RWPE2 (cell line): ENCODE data around the gene DDN.
A peak's percentile ranks its signal among the peaks of the same experiment; 100 is the strongest.

Experiments
- ATAC-seq: fragments of 200-7000 bp; cut with Tn5 transposase; 3 replicates; pipeline ENCODE4 v1.9.1; 2021; ENCODE audit warnings: low read depth
- DNase-seq: peaks from one replicate; pipeline ENCODE4 v3.0.0-alpha.2; 2020; ENCODE audit warnings: low spot score
- H3K27ac ChIP-seq: fragments of 450-650 bp; 2 replicates; pipeline ENCODE4 v1.5.1; 2017; ENCODE audit warnings: mild to moderate bottlenecking; ENCODE audit not compliant: poor library complexity, severe bottlenecking
- H3K27me3 ChIP-seq: fragments of 250-450 bp; sonication (Bioruptor Pico); 2 replicates; pipeline ENCODE4 v1.5.1; 2021; ENCODE audit warnings: mild to moderate bottlenecking, moderate library complexity; ENCODE audit not compliant: insufficient read depth, poor library complexity, severe bottlenecking
- H3K36me3 ChIP-seq: fragments of 250-450 bp; sonication (Bioruptor Pico); 2 replicates; pipeline ENCODE4 v1.5.1; 2020; ENCODE audit warnings: low read depth, mild to moderate bottlenecking, moderate library complexity
- H3K4me1 ChIP-seq: fragments of 250-450 bp; sonication (Bioruptor Pico); 2 replicates; pipeline ENCODE4 v1.5.1; 2021; ENCODE audit warnings: mild to moderate bottlenecking, moderate library complexity; ENCODE audit not compliant: insufficient read depth, poor library complexity, severe bottlenecking
- H3K4me3 ChIP-seq: fragments of 250-450 bp; sonication (Bioruptor Pico); 2 replicates; pipeline ENCODE4 v1.5.1; 2021; ENCODE audit warnings: mild to moderate bottlenecking, moderate library complexity; ENCODE audit not compliant: severe bottlenecking
- H3K9me3 ChIP-seq: fragments of 250-450 bp; sonication (Bioruptor Pico); 2 replicates; pipeline ENCODE4 v1.5.1; 2021; ENCODE audit warnings: mild to moderate bottlenecking, moderate library complexity; ENCODE audit not compliant: severe bottlenecking
- TF ChIP-seq, protein P1 (sequence below): fragments of 450-650 bp; IDR thresholded peaks from one replicate; pipeline ENCODE4 v1.5.1; 2017; ENCODE audit warnings: mild to moderate bottlenecking, moderate library complexity; ENCODE audit not compliant: poor library complexity, severe bottlenecking

Gene DDN

DNA sequence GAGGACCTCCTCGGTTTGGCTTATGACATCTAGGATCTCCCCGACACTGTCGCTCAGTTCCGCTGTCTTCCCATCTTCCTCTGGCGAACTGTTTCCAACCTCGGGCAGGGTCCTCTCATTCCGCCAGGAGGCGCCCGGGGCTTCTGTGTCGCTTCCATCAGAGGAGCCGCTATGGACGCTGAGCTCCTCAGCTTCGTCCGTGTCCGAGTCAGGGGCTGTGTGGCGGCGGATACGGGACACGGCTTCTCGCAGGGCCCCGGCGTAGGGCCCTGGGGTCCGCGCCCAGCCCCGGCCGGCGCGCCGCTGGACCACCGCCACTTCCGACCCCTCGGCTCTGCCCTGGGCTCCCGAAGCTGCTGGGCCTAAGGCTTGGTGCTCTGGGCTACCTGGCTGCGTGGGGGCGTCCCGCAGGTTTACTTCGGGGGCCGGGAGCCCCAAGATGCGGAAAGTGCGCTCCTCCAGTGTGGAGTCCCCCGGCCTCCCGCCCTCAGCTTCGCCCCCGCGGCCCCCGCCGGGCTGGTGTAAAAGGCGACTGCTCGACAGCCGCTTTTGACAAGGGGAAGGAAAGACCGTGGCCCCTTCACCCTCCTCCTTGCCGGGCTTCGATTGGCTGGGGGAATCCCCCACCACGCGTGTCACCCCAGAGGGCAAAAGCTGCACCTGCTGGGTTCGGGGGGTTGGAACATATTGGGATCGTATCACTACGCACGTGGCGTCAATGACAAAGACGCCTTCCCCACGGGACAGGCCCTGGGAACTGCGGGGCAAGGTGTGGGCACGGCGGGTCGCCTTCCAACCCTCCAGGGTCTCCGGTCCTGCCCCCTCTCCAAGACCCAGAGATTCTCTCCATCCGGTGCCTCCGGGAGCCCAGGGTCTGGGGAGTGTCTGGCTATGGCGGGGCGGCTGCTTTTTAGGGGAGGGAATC, 2.1 kb downstream of the DDN start:
- Histone ChIP-seq H3K4me1 (no peaks in the 10 kb centered on the region), H3K4me3 (peak overlapping the region; percentile 15), H3K9me3 (no peaks in the 10 kb centered on the region), H3K36me3 (peaks cover 8% of the 10 kb centered on the region; the same call in 1 of the 2 replicates), H3K27ac (no peak overlapping the region), H3K27me3 (peaks cover 14% of the 10 kb centered on the region)
- ATAC-seq (peak; percentile 26; the same call in 2 of the 3 replicates), DNase-seq (no peak)
- TF ChIP-seq, protein P1, sequence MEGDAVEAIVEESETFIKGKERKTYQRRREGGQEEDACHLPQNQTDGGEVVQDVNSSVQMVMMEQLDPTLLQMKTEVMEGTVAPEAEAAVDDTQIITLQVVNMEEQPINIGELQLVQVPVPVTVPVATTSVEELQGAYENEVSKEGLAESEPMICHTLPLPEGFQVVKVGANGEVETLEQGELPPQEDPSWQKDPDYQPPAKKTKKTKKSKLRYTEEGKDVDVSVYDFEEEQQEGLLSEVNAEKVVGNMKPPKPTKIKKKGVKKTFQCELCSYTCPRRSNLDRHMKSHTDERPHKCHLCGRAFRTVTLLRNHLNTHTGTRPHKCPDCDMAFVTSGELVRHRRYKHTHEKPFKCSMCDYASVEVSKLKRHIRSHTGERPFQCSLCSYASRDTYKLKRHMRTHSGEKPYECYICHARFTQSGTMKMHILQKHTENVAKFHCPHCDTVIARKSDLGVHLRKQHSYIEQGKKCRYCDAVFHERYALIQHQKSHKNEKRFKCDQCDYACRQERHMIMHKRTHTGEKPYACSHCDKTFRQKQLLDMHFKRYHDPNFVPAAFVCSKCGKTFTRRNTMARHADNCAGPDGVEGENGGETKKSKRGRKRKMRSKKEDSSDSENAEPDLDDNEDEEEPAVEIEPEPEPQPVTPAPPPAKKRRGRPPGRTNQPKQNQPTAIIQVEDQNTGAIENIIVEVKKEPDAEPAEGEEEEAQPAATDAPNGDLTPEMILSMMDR = peak; percentile 70

GRCh38 chr12:48995086-48995879, 3.9 kb downstream of the DDN start:
- H3K4me1 ChIP-seq = no peaks in the 10 kb centered on the region

DNA sequence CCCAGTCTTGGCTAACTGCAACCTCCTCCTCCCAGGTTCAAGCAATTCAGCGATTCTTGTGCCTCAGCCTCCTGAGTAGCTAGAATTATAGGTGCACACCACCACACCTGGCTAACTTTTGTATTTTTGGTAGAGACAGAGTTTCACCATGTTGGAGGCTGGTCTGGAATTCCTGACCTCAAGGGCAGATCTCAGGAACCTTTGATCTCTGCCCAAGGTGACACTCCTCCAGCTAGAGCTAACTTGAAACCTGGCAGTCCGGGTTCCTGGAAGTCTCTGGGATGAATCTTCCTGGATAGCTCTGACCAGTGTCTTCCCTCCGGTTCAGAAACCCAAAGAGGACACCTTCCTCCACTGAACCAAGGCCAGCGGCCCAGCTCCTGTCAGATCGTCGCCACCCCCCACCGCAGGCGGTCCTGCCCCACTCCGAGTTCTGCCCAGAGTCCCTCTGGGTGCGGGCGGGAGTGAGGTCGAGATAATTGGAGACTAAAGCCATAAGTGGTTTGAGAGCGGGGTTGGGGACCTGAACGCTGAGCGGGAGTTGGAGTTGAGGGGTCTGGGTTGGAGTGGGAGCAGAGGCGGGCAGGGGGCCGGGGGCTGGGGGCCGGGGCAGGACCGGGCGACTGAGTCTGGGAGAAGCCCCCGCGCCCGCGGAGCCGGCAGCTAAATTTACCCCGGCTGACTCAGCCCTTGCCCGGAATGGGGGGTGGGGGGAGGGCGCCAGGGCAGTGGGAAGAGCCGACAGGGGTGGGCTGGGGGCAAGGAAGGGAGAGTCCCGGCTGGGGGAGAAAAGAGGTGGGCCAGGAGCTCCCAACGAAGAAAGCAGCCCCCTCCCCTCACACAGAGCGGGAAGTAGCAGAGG, 4.7 kb downstream of the DDN start:
- no peak overlapping the region for H3K4me3 ChIP-seq

More at GRCh38 chr12:48995086-48995879, 3.9 kb downstream of the DDN start:
- H3K4me3 ChIP-seq = no peak overlapping the region
- H3K9me3 ChIP-seq = no peaks in the 10 kb centered on the region
- peaks cover 14% of the 10 kb centered on the region for H3K27me3 ChIP-seq
- H3K36me3 ChIP-seq = no peaks in the 10 kb centered on the region
- DNase-seq = no peak
- ATAC-seq = peak; percentile 70
- TF ChIP-seq, protein P1 = peak; percentile 88
- H3K27ac ChIP-seq = no peak overlapping the region

GRCh38 chr12:48993787-48994186, 5.4 kb downstream of the DDN start:
- Histone ChIP-seq H3K4me1 (no peaks in the 10 kb centered on the region), H3K27me3 (peaks cover 17% of the 10 kb centered on the region), H3K9me3 (no peaks in the 10 kb centered on the region), H3K36me3 (no peaks in the 10 kb centered on the region), H3K27ac (no peak overlapping the region), H3K4me3 (no peak overlapping the region)
- ATAC-seq (peak; percentile 22; the same call in 1 of the 3 replicates), DNase-seq (no peak)
- TF ChIP-seq, protein P1 = no peak

More for the DNA sequence above, 4.7 kb downstream of the DDN start:
- ATAC-seq = no peak
- DNase-seq = no peak
- TF ChIP-seq, protein P1 = no peak
- H3K27ac ChIP-seq = no peak overlapping the region
- peaks cover 14% of the 10 kb centered on the region for H3K27me3 ChIP-seq
- H3K4me1 ChIP-seq = no peaks in the 10 kb centered on the region
- no peaks in the 10 kb centered on the region for H3K9me3 ChIP-seq
- H3K36me3 ChIP-seq = no peaks in the 10 kb centered on the region
